ENCODE results near the gene AUTS2. TPM values are rescaled to one million over a fixed set of nuclear protein-coding genes. Genes with fewer than 3 reads are reported as not detected.

Gene AUTS2
- total RNA-seq, 2 donors from 2014 or later: 2.9 to 7.9 TPM

GRCh38 chr7:69937097-69937496, 338.8 kb downstream of the AUTS2 start:
- Mint-ChIP-seq H3K4me3 (no peak overlapping the region), H3K27me3 (ENCODE audit: low read depth) (no peaks in the 10 kb centered on the region), H3K9me3 (no peaks in the 10 kb centered on the region), H3K36me3 (ENCODE audit: insufficient read depth in 2 of 2) (no peaks in the 10 kb centered on the region), H3K4me1 (ENCODE audit: low read depth) (peaks cover 9% of the 10 kb centered on the region), H3K27ac (no peak overlapping the region)
- ATAC-seq (replicated peaks in 1 of 2) (no peak), DNase-seq (no peak)

GRCh38 chr7:69939317-69939716, 341.0 kb downstream of the AUTS2 start:
- no peak overlapping the region for H3K27ac Mint-ChIP-seq
- ATAC-seq (replicated peaks in 1 of 2): no peak
- no peaks in the 10 kb centered on the region for H3K27me3 Mint-ChIP-seq (ENCODE audit: low read depth)
- no peaks in the 10 kb centered on the region for H3K36me3 Mint-ChIP-seq (ENCODE audit: insufficient read depth in 2 of 2)
- H3K4me1 Mint-ChIP-seq (ENCODE audit: low read depth): peaks cover 9% of the 10 kb centered on the region
- H3K4me3 Mint-ChIP-seq: no peak overlapping the region
- DNase-seq: no peak
- H3K9me3 Mint-ChIP-seq: no peaks in the 10 kb centered on the region

- no peak for ATAC-seq (replicated peaks in 1 of 2)
- H3K36me3 Mint-ChIP-seq (ENCODE audit: insufficient read depth in 2 of 2): no peaks in the 10 kb centered on the region
- H3K9me3 Mint-ChIP-seq: no peaks in the 10 kb centered on the region
- no peak overlapping the region for H3K4me3 Mint-ChIP-seq
- no peaks in the 10 kb centered on the region for H3K27me3 Mint-ChIP-seq (ENCODE audit: low read depth)
- H3K4me1 Mint-ChIP-seq (ENCODE audit: low read depth): peaks cover 9% of the 10 kb centered on the region
- no peak overlapping the region for H3K27ac Mint-ChIP-seq
- DNase-seq: no peak
Measured at GRCh38 chr7:69941077-69941651, 342.9 kb downstream of the AUTS2 start.

- ATAC-seq (replicated peaks in 1 of 2) (no peak), DNase-seq (no peak)
- H3K27me3 Mint-ChIP-seq (ENCODE audit: low read depth): no peaks in the 10 kb centered on the region
- no peaks in the 10 kb centered on the region for H3K9me3 Mint-ChIP-seq
- peaks cover 9% of the 10 kb centered on the region for H3K4me1 Mint-ChIP-seq (ENCODE audit: low read depth)
- no peaks in the 10 kb centered on the region for H3K36me3 Mint-ChIP-seq (ENCODE audit: insufficient read depth in 2 of 2)
- no peak overlapping the region for H3K4me3 Mint-ChIP-seq
- H3K27ac Mint-ChIP-seq: no peak overlapping the region
Measured at GRCh38 chr7:69942573-69942972, 344.3 kb downstream of the AUTS2 start.

- Mint-ChIP-seq H3K36me3 (ENCODE audit: insufficient read depth in 2 of 2) (no peaks in the 10 kb centered on the region), H3K4me3 (no peak overlapping the region), H3K4me1 (ENCODE audit: low read depth) (no peaks in the 10 kb centered on the region), H3K27me3 (ENCODE audit: low read depth) (no peaks in the 10 kb centered on the region), H3K27ac (no peak overlapping the region), H3K9me3 (no peaks in the 10 kb centered on the region)
- ATAC-seq (replicated peaks in 1 of 2) (no peak), DNase-seq (no peak)
Measured at GRCh38 chr7:69946901-69947300, 348.6 kb downstream of the AUTS2 start.

- ATAC-seq (replicated peaks in 1 of 2) (no peak), DNase-seq (no peak)
- Mint-ChIP-seq H3K27ac (no peak overlapping the region), H3K9me3 (no peaks in the 10 kb centered on the region), H3K4me3 (no peak overlapping the region), H3K4me1 (ENCODE audit: low read depth) (peaks cover under 1% of the 10 kb centered on the region), H3K36me3 (ENCODE audit: insufficient read depth in 2 of 2) (no peaks in the 10 kb centered on the region), H3K27me3 (ENCODE audit: low read depth) (no peaks in the 10 kb centered on the region)
Measured at GRCh38 chr7:69947998-69948397, 349.7 kb downstream of the AUTS2 start.

- Mint-ChIP-seq H3K36me3 (ENCODE audit: insufficient read depth in 2 of 2) (no peaks in the 10 kb centered on the region), H3K4me1 (ENCODE audit: low read depth) (peaks cover 5% of the 10 kb centered on the region), H3K27me3 (ENCODE audit: low read depth) (no peaks in the 10 kb centered on the region), H3K9me3 (no peaks in the 10 kb centered on the region), H3K27ac (no peak overlapping the region), H3K4me3 (no peak overlapping the region)
- DNase-seq: no peak
- no peak for ATAC-seq (replicated peaks in 1 of 2)
Measured at GRCh38 chr7:69949122-69949521, 350.8 kb downstream of the AUTS2 start.

- Mint-ChIP-seq H3K36me3 (ENCODE audit: insufficient read depth in 2 of 2) (no peaks in the 10 kb centered on the region), H3K4me3 (no peak overlapping the region), H3K27ac (no peak overlapping the region), H3K9me3 (no peaks in the 10 kb centered on the region), H3K4me1 (ENCODE audit: low read depth) (peaks cover 5% of the 10 kb centered on the region), H3K27me3 (ENCODE audit: low read depth) (no peaks in the 10 kb centered on the region)
- ATAC-seq (replicated peaks in 1 of 2) (no peak), DNase-seq (no peak)
Measured at GRCh38 chr7:69951458-69951857, 353.2 kb downstream of the AUTS2 start.

- no peak for DNase-seq
- H3K36me3 Mint-ChIP-seq (ENCODE audit: insufficient read depth in 2 of 2): no peaks in the 10 kb centered on the region
- no peak for ATAC-seq (replicated peaks in 1 of 2)
- H3K4me3 Mint-ChIP-seq: no peak overlapping the region
- H3K4me1 Mint-ChIP-seq (ENCODE audit: low read depth): peaks cover 5% of the 10 kb centered on the region
- no peak overlapping the region for H3K27ac Mint-ChIP-seq
- no peaks in the 10 kb centered on the region for H3K9me3 Mint-ChIP-seq
- no peaks in the 10 kb centered on the region for H3K27me3 Mint-ChIP-seq (ENCODE audit: low read depth)
Measured at GRCh38 chr7:69953136-69954067, 355.1 kb downstream of the AUTS2 start.

- ATAC-seq (replicated peaks in 1 of 2) (no peak), DNase-seq (no peak)
- H3K27ac Mint-ChIP-seq: no peak overlapping the region
- no peaks in the 10 kb centered on the region for H3K27me3 Mint-ChIP-seq (ENCODE audit: low read depth)
- no peaks in the 10 kb centered on the region for H3K36me3 Mint-ChIP-seq (ENCODE audit: insufficient read depth in 2 of 2)
- H3K4me1 Mint-ChIP-seq (ENCODE audit: low read depth): peaks cover 5% of the 10 kb centered on the region
- no peaks in the 10 kb centered on the region for H3K9me3 Mint-ChIP-seq
- H3K4me3 Mint-ChIP-seq: no peak overlapping the region
Measured at GRCh38 chr7:69956541-69956940, 358.3 kb downstream of the AUTS2 start.

GRCh38 chr7:69957661-69958060, 359.4 kb downstream of the AUTS2 start:
- DNase-seq (no peak), ATAC-seq (replicated peaks in 1 of 2) (no peak)
- Mint-ChIP-seq H3K9me3 (no peaks in the 10 kb centered on the region), H3K27me3 (ENCODE audit: low read depth) (no peaks in the 10 kb centered on the region), H3K4me3 (no peak overlapping the region), H3K4me1 (ENCODE audit: low read depth) (peaks cover 9% of the 10 kb centered on the region), H3K36me3 (ENCODE audit: insufficient read depth in 2 of 2) (no peaks in the 10 kb centered on the region), H3K27ac (no peak overlapping the region)

- H3K4me1 Mint-ChIP-seq (ENCODE audit: low read depth): peaks cover 18% of the 10 kb centered on the region
- DNase-seq (no peak), ATAC-seq (replicated peaks in 1 of 2) (no peak)
- H3K36me3 Mint-ChIP-seq (ENCODE audit: insufficient read depth in 2 of 2): no peaks in the 10 kb centered on the region
- no peaks in the 10 kb centered on the region for H3K27me3 Mint-ChIP-seq (ENCODE audit: low read depth)
- no peaks in the 10 kb centered on the region for H3K9me3 Mint-ChIP-seq
- H3K27ac Mint-ChIP-seq: no peak overlapping the region
- H3K4me3 Mint-ChIP-seq: no peak overlapping the region
Measured at GRCh38 chr7:69959789-69960499, 361.7 kb downstream of the AUTS2 start.

GRCh38 chr7:69961436-69961835, 363.2 kb downstream of the AUTS2 start:
- ATAC-seq (replicated peaks in 1 of 2): no peak
- H3K27ac Mint-ChIP-seq: no peak overlapping the region
- H3K4me1 Mint-ChIP-seq (ENCODE audit: low read depth): peaks cover 18% of the 10 kb centered on the region
- no peaks in the 10 kb centered on the region for H3K9me3 Mint-ChIP-seq
- H3K4me3 Mint-ChIP-seq: no peak overlapping the region
- DNase-seq: no peak
- no peaks in the 10 kb centered on the region for H3K36me3 Mint-ChIP-seq (ENCODE audit: insufficient read depth in 2 of 2)
- no peaks in the 10 kb centered on the region for H3K27me3 Mint-ChIP-seq (ENCODE audit: low read depth)

Data from activated T-cell treated with anti-CD3 and anti-CD28 coated beads, Interleukin-2, amount 50 U/mL, for 72 hours (primary cell).